OCI-LY7 (cell line): ENCODE measurements around the gene SLC16A3.

ENCODE experiments used
- CTCF ChIP-seq: fragments of 200-600 bp; sonication (generic); conservative IDR thresholded peaks from 2 replicates; pipeline ENCODE4 v1.5.1; 2014; ENCODE audit warnings: mild to moderate bottlenecking, antibody characterized with exemption, low read length, moderate library complexity, mixed read lengths
- EZH2phosphoT487 ChIP-seq: fragments of 200-600 bp; sonication (generic); IDR thresholded peaks from 2 replicates; pipeline ENCODE4 v1.6.1; 2018; ENCODE audit warnings: low read depth, borderline replicate concordance, mild to moderate bottlenecking, mixed run types, antibody characterized with exemption, low read length, moderate library complexity, mixed read lengths

GRCh38 chr17:82195675-82196672 is 32.9 kb upstream of the SLC16A3 start:
- TF ChIP-seq CTCF = no peak
- no peak for TF ChIP-seq EZH2phosphoT487
